ENCODE measurements around the gene C11orf52.
A peak's percentile ranks its signal among the peaks of the same experiment; 100 is the strongest.

The C11orf52 gene

GRCh38 chr11:111937844-111938243 is 19.1 kb downstream of the C11orf52 start:
- no peak overlapping the region for H3K4ac ChIP-seq (ENCODE audit: low read depth, low read length)
- no peak overlapping the region for H2BK120ac ChIP-seq (ENCODE audit: insufficient read depth, low read length, poor library complexity)
- H3K9me3 ChIP-seq (ENCODE audit: insufficient read depth, low read depth, low read length), result peaks cover 2% of the 10 kb centered on the region
- no peak overlapping the region for H3K27ac ChIP-seq (ENCODE audit: low read depth, low read length)
- no peak for DNase-seq
- H2AK5ac ChIP-seq (ENCODE audit: low read length), result no peak overlapping the region
- H3K36me3 ChIP-seq (ENCODE audit: control insufficient read depth in 1 of 2, insufficient read depth in 2 of 2, low read length in 2 of 2), result no peaks in the 10 kb centered on the region
- H4K91ac ChIP-seq (ENCODE audit: low read depth, low read length), result no peak overlapping the region
- peak overlapping the region; percentile 2 for H4K8ac ChIP-seq (ENCODE audit: low read depth, low read length)
- H3K79me2 ChIP-seq (ENCODE audit: control insufficient read depth, insufficient read depth, low read length, poor library complexity), result peaks cover 2% of the 10 kb centered on the region
- no peak overlapping the region for H4K12ac ChIP-seq (ENCODE audit: low read depth, low read length)
- H3K14ac ChIP-seq (ENCODE audit: low read length), result no peak overlapping the region
- H3K18ac ChIP-seq (ENCODE audit: low read length), result no peak overlapping the region
- WGBS (ENCODE audit: extremely low coverage, insufficient coverage, insufficient read length), result no CpG with 5 or more reads among the region's 7 CpGs
- H3K23ac ChIP-seq (ENCODE audit: low read length), result no peak overlapping the region
- peaks cover 8 to 11% of the 10 kb centered on the region in 2 experiments for H3K4me1 ChIP-seq (ENCODE audit: control insufficient read depth in 1 of 2, insufficient read depth in 2 of 2, low read length in 2 of 2)
- peak overlapping the region; percentile 46 for H2BK12ac ChIP-seq (ENCODE audit: low read length)
- no peak overlapping the region for H3K4me3 ChIP-seq (ENCODE audit: low read depth, low read length)
- no peak overlapping the region for H2BK5ac ChIP-seq (ENCODE audit: low read depth, low read length, poor library complexity)
- no peak overlapping the region for H3K9ac ChIP-seq (ENCODE audit: low read length)
- H3K27me3 ChIP-seq (ENCODE audit: insufficient read depth, low read length), result no peaks in the 10 kb centered on the region
- H2AFZ ChIP-seq (ENCODE audit: insufficient read depth, low read length, poor library complexity), result peak overlapping the region; percentile 94
- H3K4me2 ChIP-seq (ENCODE audit: low read length), result peak overlapping the region; percentile 96
- H3K79me1 ChIP-seq (ENCODE audit: low read length), result peaks cover 2% of the 10 kb centered on the region

- Histone ChIP-seq H4K91ac (ENCODE audit: low read depth, low read length) (no peak overlapping the region), H3K14ac (ENCODE audit: low read length) (no peak overlapping the region), H3K18ac (ENCODE audit: low read length) (no peak overlapping the region), H2BK5ac (ENCODE audit: low read depth, low read length, poor library complexity) (no peak overlapping the region), H2AFZ (ENCODE audit: insufficient read depth, low read length, poor library complexity) (no peak overlapping the region), H3K4me2 (ENCODE audit: low read length) (no peak overlapping the region), H3K27ac (ENCODE audit: low read depth, low read length) (no peak overlapping the region), H3K23ac (ENCODE audit: low read length) (no peak overlapping the region), H3K9me3 (ENCODE audit: insufficient read depth, low read depth, low read length) (peaks cover 2% of the 10 kb centered on the region), H4K8ac (ENCODE audit: low read depth, low read length) (no peak overlapping the region), H2BK120ac (ENCODE audit: insufficient read depth, low read length, poor library complexity) (no peak overlapping the region), H3K79me2 (ENCODE audit: control insufficient read depth, insufficient read depth, low read length, poor library complexity) (peaks cover 2% of the 10 kb centered on the region), H2AK5ac (ENCODE audit: low read length) (no peak overlapping the region), H4K12ac (ENCODE audit: low read depth, low read length) (no peak overlapping the region), H3K79me1 (ENCODE audit: low read length) (peaks cover 2% of the 10 kb centered on the region), H3K36me3 (ENCODE audit: control insufficient read depth in 1 of 2, insufficient read depth in 2 of 2, low read length in 2 of 2) (no peaks in the 10 kb centered on the region), H3K4me3 (ENCODE audit: low read depth, low read length) (no peak overlapping the region), H3K27me3 (ENCODE audit: insufficient read depth, low read length) (no peaks in the 10 kb centered on the region), H3K4me1 (ENCODE audit: control insufficient read depth in 1 of 2, insufficient read depth in 2 of 2, low read length in 2 of 2) (peaks cover 8 to 11% of the 10 kb centered on the region in 2 experiments), H2BK12ac (ENCODE audit: low read length) (no peak overlapping the region), H3K4ac (ENCODE audit: low read depth, low read length) (no peak overlapping the region), H3K9ac (ENCODE audit: low read length) (no peak overlapping the region)
- WGBS (ENCODE audit: extremely low coverage, insufficient coverage, insufficient read length), result no CpG with 5 or more reads among the region's 7 CpGs
- DNase-seq, result peak; percentile 18 to 27
Measured at GRCh38 chr11:111938687-111939160, 20.0 kb downstream of the C11orf52 start.

GRCh38 chr11:111939836-111940604 is 21.3 kb downstream of the C11orf52 start:
- no peak overlapping the region for H3K4ac ChIP-seq (ENCODE audit: low read depth, low read length)
- WGBS (ENCODE audit: extremely low coverage, insufficient coverage, insufficient read length), result no CpG with 5 or more reads among the region's 4 CpGs

GRCh38 chr11:111941963-111942362 is 23.2 kb downstream of the C11orf52 start:
- WGBS (ENCODE audit: extremely low coverage, insufficient coverage, insufficient read length), result no CpG with 5 or more reads among the region's 5 CpGs

More at GRCh38 chr11:111939836-111940604, 21.3 kb downstream of the C11orf52 start:
- no peak overlapping the region for H2AFZ ChIP-seq (ENCODE audit: insufficient read depth, low read length, poor library complexity)
- H4K12ac ChIP-seq (ENCODE audit: low read depth, low read length), result no peak overlapping the region
- H3K79me1 ChIP-seq (ENCODE audit: low read length), result peaks cover 2% of the 10 kb centered on the region
- H2BK120ac ChIP-seq (ENCODE audit: insufficient read depth, low read length, poor library complexity), result no peak overlapping the region
- no peak overlapping the region for H3K9ac ChIP-seq (ENCODE audit: low read length)
- peak in 1 of 2 donors; percentile 49 for DNase-seq
- H3K14ac ChIP-seq (ENCODE audit: low read length), result no peak overlapping the region
- H3K9me3 ChIP-seq (ENCODE audit: insufficient read depth, low read depth, low read length), result peaks cover 2% of the 10 kb centered on the region
- H3K79me2 ChIP-seq (ENCODE audit: control insufficient read depth, insufficient read depth, low read length, poor library complexity), result peaks cover 2% of the 10 kb centered on the region
- no peak overlapping the region for H3K4me2 ChIP-seq (ENCODE audit: low read length)
- H2BK12ac ChIP-seq (ENCODE audit: low read length), result no peak overlapping the region
- H3K4me3 ChIP-seq (ENCODE audit: low read depth, low read length), result no peak overlapping the region
- H3K36me3 ChIP-seq (ENCODE audit: control insufficient read depth in 1 of 2, insufficient read depth in 2 of 2, low read length in 2 of 2), result no peaks in the 10 kb centered on the region
- H4K91ac ChIP-seq (ENCODE audit: low read depth, low read length), result no peak overlapping the region
- no peak overlapping the region for H2BK5ac ChIP-seq (ENCODE audit: low read depth, low read length, poor library complexity)
- H3K4me1 ChIP-seq (ENCODE audit: control insufficient read depth in 1 of 2, insufficient read depth in 2 of 2, low read length in 2 of 2), result peaks cover 8 to 11% of the 10 kb centered on the region in 2 experiments
- no peak overlapping the region for H4K8ac ChIP-seq (ENCODE audit: low read depth, low read length)
- H3K27me3 ChIP-seq (ENCODE audit: insufficient read depth, low read length), result no peaks in the 10 kb centered on the region
- H2AK5ac ChIP-seq (ENCODE audit: low read length), result no peak overlapping the region
- H3K23ac ChIP-seq (ENCODE audit: low read length), result no peak overlapping the region
- no peak overlapping the region for H3K27ac ChIP-seq (ENCODE audit: low read depth, low read length)
- no peak overlapping the region for H3K18ac ChIP-seq (ENCODE audit: low read length)

More at GRCh38 chr11:111941963-111942362, 23.2 kb downstream of the C11orf52 start:
- H3K79me1 ChIP-seq (ENCODE audit: low read length), result peaks cover 2% of the 10 kb centered on the region
- no peak overlapping the region for H3K27ac ChIP-seq (ENCODE audit: low read depth, low read length)
- no peak for DNase-seq
- no peak overlapping the region for H2AFZ ChIP-seq (ENCODE audit: insufficient read depth, low read length, poor library complexity)
- H3K4me2 ChIP-seq (ENCODE audit: low read length), result no peak overlapping the region
- H3K79me2 ChIP-seq (ENCODE audit: control insufficient read depth, insufficient read depth, low read length, poor library complexity), result no peaks in the 10 kb centered on the region
- H4K91ac ChIP-seq (ENCODE audit: low read depth, low read length), result no peak overlapping the region
- H3K4ac ChIP-seq (ENCODE audit: low read depth, low read length), result no peak overlapping the region
- H4K12ac ChIP-seq (ENCODE audit: low read depth, low read length), result no peak overlapping the region
- no peaks in the 10 kb centered on the region for H3K36me3 ChIP-seq (ENCODE audit: control insufficient read depth in 1 of 2, insufficient read depth in 2 of 2, low read length in 2 of 2)
- H3K18ac ChIP-seq (ENCODE audit: low read length), result no peak overlapping the region
- no peak overlapping the region for H2BK12ac ChIP-seq (ENCODE audit: low read length)
- no peak overlapping the region for H2AK5ac ChIP-seq (ENCODE audit: low read length)
- H2BK120ac ChIP-seq (ENCODE audit: insufficient read depth, low read length, poor library complexity), result no peak overlapping the region
- no peak overlapping the region for H2BK5ac ChIP-seq (ENCODE audit: low read depth, low read length, poor library complexity)
- H3K4me1 ChIP-seq (ENCODE audit: control insufficient read depth in 1 of 2, insufficient read depth in 2 of 2, low read length in 2 of 2), result peaks cover 3 to 4% of the 10 kb centered on the region in 2 experiments
- no peak overlapping the region for H4K8ac ChIP-seq (ENCODE audit: low read depth, low read length)
- no peaks in the 10 kb centered on the region for H3K9me3 ChIP-seq (ENCODE audit: insufficient read depth, low read depth, low read length)
- no peak overlapping the region for H3K4me3 ChIP-seq (ENCODE audit: low read depth, low read length)
- H3K27me3 ChIP-seq (ENCODE audit: insufficient read depth, low read length), result no peaks in the 10 kb centered on the region
- H3K9ac ChIP-seq (ENCODE audit: low read length), result no peak overlapping the region
- no peak overlapping the region for H3K23ac ChIP-seq (ENCODE audit: low read length)
- H3K14ac ChIP-seq (ENCODE audit: low read length), result no peak overlapping the region

Measured in trophoblast cell (in vitro differentiated cells and primary cell).